Measurements from ENCODE around the gene HOMER1. TPM values are rescaled to one million over a fixed set of nuclear protein-coding genes. Genes with fewer than 3 reads are reported as not detected.

Gene HOMER1
- total RNA-seq, 1 experiment from 2014 or later, result 9.1 TPM

GRCh38 chr5:79544131-79544530 is 30.2 kb upstream of the HOMER1 start:
- no peaks in the 10 kb centered on the region for H3K79me2 ChIP-seq (ENCODE audit: low read length)
- H4K20me1 ChIP-seq (ENCODE audit: low read length), result no peaks in the 10 kb centered on the region
- BruUV-seq (replicated peaks), result no TSS peak
- no peak overlapping the region for H3K9ac ChIP-seq (ENCODE audit: low read length)
- H3K36me3 ChIP-seq (ENCODE audit: low read depth, low read length), result no peaks in the 10 kb centered on the region
- no peak overlapping the region for H3K27ac ChIP-seq (ENCODE audit: low read length)
- CTCF ChIA-PET, result no interaction called here
- ATAC-seq, result no peak
- no peaks in the 10 kb centered on the region for H3F3A ChIP-seq (ENCODE audit: low read length, unreplicated experiment)
- peaks cover 30% of the 10 kb centered on the region for H3K4me1 ChIP-seq (ENCODE audit: insufficient read depth, low read length)
- no peaks in the 10 kb centered on the region for H3K27me3 ChIP-seq (ENCODE audit: low read length)
- POLR2A ChIA-PET (ENCODE audit: unreplicated experiment), result no interaction called here
- TF ChIP-seq EZH2phosphoT487 (IDR thresholded peaks at IDR 0.05; ENCODE audit: borderline replicate concordance, low read length) (no peak), CTCF (conservative IDR thresholded peaks at IDR 0.05; ENCODE audit: low read depth, low read length) (no peak), EZH2 (IDR thresholded peaks at IDR 0.05; ENCODE audit: low read length, unreplicated experiment) (no peak)
- DNase-seq, result no peak
- no peak overlapping the region for H3K4me2 ChIP-seq (ENCODE audit: low read length)
- H2AFZ ChIP-seq (ENCODE audit: low read length), result no peak overlapping the region
- no peak overlapping the region for H3K4me3 ChIP-seq (ENCODE audit: low read length)
- H3K9me3 ChIP-seq (ENCODE audit: low read length), result no peaks in the 10 kb centered on the region
- no peaks in the 10 kb centered on the region for H3K9me2 ChIP-seq (replicated peaks; ENCODE audit: low read length)
- intact Hi-C loops (cut with micrococcal nuclease), result no loop called here

- no TSS peak for BruUV-seq (replicated peaks)
- H3K27ac ChIP-seq (ENCODE audit: low read length), result no peak overlapping the region
- no peak overlapping the region for H3K9ac ChIP-seq (ENCODE audit: low read length)
- H3F3A ChIP-seq (ENCODE audit: low read length, unreplicated experiment), result no peaks in the 10 kb centered on the region
- CTCF ChIA-PET, result no interaction called here
- H3K36me3 ChIP-seq (ENCODE audit: low read depth, low read length), result no peaks in the 10 kb centered on the region
- H4K20me1 ChIP-seq (ENCODE audit: low read length), result no peaks in the 10 kb centered on the region
- H3K27me3 ChIP-seq (ENCODE audit: low read length), result no peaks in the 10 kb centered on the region
- H3K4me1 ChIP-seq (ENCODE audit: insufficient read depth, low read length), result peaks cover 3% of the 10 kb centered on the region
- no peaks in the 10 kb centered on the region for H3K9me2 ChIP-seq (replicated peaks; ENCODE audit: low read length)
- no peaks in the 10 kb centered on the region for H3K9me3 ChIP-seq (ENCODE audit: low read length)
- ATAC-seq, result no peak
- no peak overlapping the region for H2AFZ ChIP-seq (ENCODE audit: low read length)
- TF ChIP-seq EZH2phosphoT487 (IDR thresholded peaks at IDR 0.05; ENCODE audit: borderline replicate concordance, low read length), result no peak
- TF ChIP-seq EZH2 (IDR thresholded peaks at IDR 0.05; ENCODE audit: low read length, unreplicated experiment), result no peak
- no peak for TF ChIP-seq CTCF (conservative IDR thresholded peaks at IDR 0.05; ENCODE audit: low read depth, low read length)
- no peak overlapping the region for H3K4me3 ChIP-seq (ENCODE audit: low read length)
- no peak overlapping the region for H3K4me2 ChIP-seq (ENCODE audit: low read length)
- no peak for DNase-seq
- H3K79me2 ChIP-seq (ENCODE audit: low read length), result no peaks in the 10 kb centered on the region
- POLR2A ChIA-PET (ENCODE audit: unreplicated experiment), result no interaction called here
- intact Hi-C loops (cut with micrococcal nuclease), result no loop called here
Measured at GRCh38 chr5:79540939-79541338, 27.0 kb upstream of the HOMER1 start.

GRCh38 chr5:79536193-79536906 is 22.4 kb upstream of the HOMER1 start:
- H3K27me3 ChIP-seq (ENCODE audit: low read length), result no peaks in the 10 kb centered on the region
- POLR2A ChIA-PET (ENCODE audit: unreplicated experiment), result interaction anchor here (0.6 kb wide), 2 partner anchors 14 to 62 kb away, joined by 6 to 9 read pairs; no protein-coding TSS in a partner anchor

More at GRCh38 chr5:79536193-79536906, 22.4 kb upstream of the HOMER1 start:
- no peaks in the 10 kb centered on the region for H3K36me3 ChIP-seq (ENCODE audit: low read depth, low read length)
- DNase-seq, result no peak
- no peak overlapping the region for H3K4me3 ChIP-seq (ENCODE audit: low read length)
- no peak overlapping the region for H3K9ac ChIP-seq (ENCODE audit: low read length)
- H3F3A ChIP-seq (ENCODE audit: low read length, unreplicated experiment), result no peaks in the 10 kb centered on the region
- CTCF ChIA-PET, result interaction anchor here (1.7 kb wide), 1 partner anchor 71 kb away, joined by 5 read pairs; no protein-coding TSS in a partner anchor
- no peaks in the 10 kb centered on the region for H3K4me1 ChIP-seq (ENCODE audit: insufficient read depth, low read length)
- no peaks in the 10 kb centered on the region for H3K9me3 ChIP-seq (ENCODE audit: low read length)
- no peak for TF ChIP-seq EZH2phosphoT487 (IDR thresholded peaks at IDR 0.05; ENCODE audit: borderline replicate concordance, low read length)
- no peak for TF ChIP-seq EZH2 (IDR thresholded peaks at IDR 0.05; ENCODE audit: low read length, unreplicated experiment)
- TF ChIP-seq CTCF (conservative IDR thresholded peaks at IDR 0.05; ENCODE audit: low read depth, low read length), result no peak
- H4K20me1 ChIP-seq (ENCODE audit: low read length), result no peaks in the 10 kb centered on the region
- H3K27ac ChIP-seq (ENCODE audit: low read length), result no peak overlapping the region
- H3K4me2 ChIP-seq (ENCODE audit: low read length), result no peak overlapping the region
- no TSS peak for BruUV-seq (replicated peaks)
- intact Hi-C loops (cut with micrococcal nuclease), result loop anchor here (5.0 to 10.0 kb wide), 4 partner anchors 74 to 514 kb away; no protein-coding TSS in a partner anchor
- no peaks in the 10 kb centered on the region for H3K9me2 ChIP-seq (replicated peaks; ENCODE audit: low read length)
- H2AFZ ChIP-seq (ENCODE audit: low read length), result no peak overlapping the region
- no peak for ATAC-seq
- no peaks in the 10 kb centered on the region for H3K79me2 ChIP-seq (ENCODE audit: low read length)
